ENCODE data around the gene CDC42SE1. TPM values are rescaled to one million over a fixed set of nuclear protein-coding genes. Genes with fewer than 3 reads are reported as not detected.

The CDC42SE1 gene
- total and polyA plus RNA-seq, 9 of the 15 experiments (the other 6 are each of a cell fraction or from before 2014, with no cell fraction given), result 78.1 to 189 (median 114) TPM

GRCh38 chr1:151054971-151055547 is 4.4 kb downstream of the CDC42SE1 start (continued):
- TF ChIP-seq ZNF518B (CRISPR knock-in tag; IDR thresholded peaks at IDR 0.05), result no peak
- no peak for TF ChIP-seq ZNF146 (CRISPR knock-in tag; IDR thresholded peaks at IDR 0.05; ENCODE audit: unreplicated experiment)
- no peak for TF ChIP-seq ZBTB33 (CRISPR knock-in tag; IDR thresholded peaks at IDR 0.05)
- TF ChIP-seq, protein P1, sequence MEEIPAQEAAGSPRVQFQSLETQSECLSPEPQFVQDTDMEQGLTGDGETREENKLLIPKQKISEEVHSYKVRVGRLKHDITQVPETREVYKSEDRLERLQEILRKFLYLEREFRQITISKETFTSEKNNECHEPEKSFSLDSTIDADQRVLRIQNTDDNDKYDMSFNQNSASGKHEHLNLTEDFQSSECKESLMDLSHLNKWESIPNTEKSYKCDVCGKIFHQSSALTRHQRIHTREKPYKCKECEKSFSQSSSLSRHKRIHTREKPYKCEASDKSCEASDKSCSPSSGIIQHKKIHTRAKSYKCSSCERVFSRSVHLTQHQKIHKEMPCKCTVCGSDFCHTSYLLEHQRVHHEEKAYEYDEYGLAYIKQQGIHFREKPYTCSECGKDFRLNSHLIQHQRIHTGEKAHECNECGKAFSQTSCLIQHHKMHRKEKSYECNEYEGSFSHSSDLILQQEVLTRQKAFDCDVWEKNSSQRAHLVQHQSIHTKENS (CRISPR knock-in tag; IDR thresholded peaks at IDR 0.05), result no peak
- no peak for TF ChIP-seq U2AF1 (optimal IDR thresholded peaks at IDR 0.05; ENCODE audit: low read depth, low read length)
- TF ChIP-seq ZNF212 (CRISPR knock-in tag; IDR thresholded peaks at IDR 0.05), result no peak
- TF ChIP-seq HNRNPK (IDR thresholded peaks at IDR 0.05; ENCODE audit: low read depth, low read length, poor library complexity, severe bottlenecking), result no peak
- TF ChIP-seq THAP12 (CRISPR knock-in tag; IDR thresholded peaks at IDR 0.05), result no peak
- peak; percentile 95 for TF ChIP-seq ARID1B (IDR thresholded peaks at IDR 0.05)
- peak; percentile 94 for TF ChIP-seq DPF2 (IDR thresholded peaks at IDR 0.05)
- TF ChIP-seq, protein P2, sequence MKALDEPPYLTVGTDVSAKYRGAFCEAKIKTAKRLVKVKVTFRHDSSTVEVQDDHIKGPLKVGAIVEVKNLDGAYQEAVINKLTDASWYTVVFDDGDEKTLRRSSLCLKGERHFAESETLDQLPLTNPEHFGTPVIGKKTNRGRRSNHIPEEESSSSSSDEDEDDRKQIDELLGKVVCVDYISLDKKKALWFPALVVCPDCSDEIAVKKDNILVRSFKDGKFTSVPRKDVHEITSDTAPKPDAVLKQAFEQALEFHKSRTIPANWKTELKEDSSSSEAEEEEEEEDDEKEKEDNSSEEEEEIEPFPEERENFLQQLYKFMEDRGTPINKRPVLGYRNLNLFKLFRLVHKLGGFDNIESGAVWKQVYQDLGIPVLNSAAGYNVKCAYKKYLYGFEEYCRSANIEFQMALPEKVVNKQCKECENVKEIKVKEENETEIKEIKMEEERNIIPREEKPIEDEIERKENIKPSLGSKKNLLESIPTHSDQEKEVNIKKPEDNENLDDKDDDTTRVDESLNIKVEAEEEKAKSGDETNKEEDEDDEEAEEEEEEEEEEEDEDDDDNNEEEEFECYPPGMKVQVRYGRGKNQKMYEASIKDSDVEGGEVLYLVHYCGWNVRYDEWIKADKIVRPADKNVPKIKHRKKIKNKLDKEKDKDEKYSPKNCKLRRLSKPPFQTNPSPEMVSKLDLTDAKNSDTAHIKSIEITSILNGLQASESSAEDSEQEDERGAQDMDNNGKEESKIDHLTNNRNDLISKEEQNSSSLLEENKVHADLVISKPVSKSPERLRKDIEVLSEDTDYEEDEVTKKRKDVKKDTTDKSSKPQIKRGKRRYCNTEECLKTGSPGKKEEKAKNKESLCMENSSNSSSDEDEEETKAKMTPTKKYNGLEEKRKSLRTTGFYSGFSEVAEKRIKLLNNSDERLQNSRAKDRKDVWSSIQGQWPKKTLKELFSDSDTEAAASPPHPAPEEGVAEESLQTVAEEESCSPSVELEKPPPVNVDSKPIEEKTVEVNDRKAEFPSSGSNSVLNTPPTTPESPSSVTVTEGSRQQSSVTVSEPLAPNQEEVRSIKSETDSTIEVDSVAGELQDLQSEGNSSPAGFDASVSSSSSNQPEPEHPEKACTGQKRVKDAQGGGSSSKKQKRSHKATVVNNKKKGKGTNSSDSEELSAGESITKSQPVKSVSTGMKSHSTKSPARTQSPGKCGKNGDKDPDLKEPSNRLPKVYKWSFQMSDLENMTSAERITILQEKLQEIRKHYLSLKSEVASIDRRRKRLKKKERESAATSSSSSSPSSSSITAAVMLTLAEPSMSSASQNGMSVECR (CRISPR knock-in tag; IDR thresholded peaks at IDR 0.05), result no peak
- no peak for TF ChIP-seq ZNF77 (CRISPR knock-in tag; IDR thresholded peaks at IDR 0.05)

Data from K562 (cell line).